Mesendoderm (in vitro differentiated cells): ENCODE results near the gene IFI6.

Experiments used
- DNase-seq: peaks from one replicate; pipeline ENCODE4 v3.0.0; 2013
- H2AK5ac ChIP-seq: 2 replicates; pipeline ENCODE4 v1.6.1; 2013; ENCODE audit warnings: low read length, inconsistent platforms
- H2BK120ac ChIP-seq: 2 replicates; pipeline ENCODE4 v1.6.1; 2013; ENCODE audit warnings: low read depth, mild to moderate bottlenecking, low read length, moderate library complexity, mixed read lengths
- H2BK15ac ChIP-seq: replicated peaks from 2 replicates; pipeline ENCODE4 v1.6.1; 2013; ENCODE audit warnings: low read depth, mild to moderate bottlenecking, moderate library complexity
- H2BK5ac ChIP-seq: 2 replicates; pipeline ENCODE4 v1.6.1; 2013; ENCODE audit warnings: low read length, inconsistent platforms
- H3K18ac ChIP-seq: 2 replicates; pipeline ENCODE4 v1.6.1; 2013; ENCODE audit warnings: mild to moderate bottlenecking, low read length, mixed read lengths
- H3K23ac ChIP-seq: one replicate; pipeline ENCODE4 v1.6.1; 2013; ENCODE audit warnings: low read length
- H3K27ac ChIP-seq: 2 replicates; pipeline ENCODE4 v1.5.1; 2013; ENCODE audit warnings: low read depth, mild to moderate bottlenecking, inconsistent platforms, low read length, moderate library complexity
- H3K27me3 ChIP-seq: 2 replicates; pipeline ENCODE4 v1.6.1; 2013; ENCODE audit warnings: low read length, control low read depth, mild to moderate bottlenecking, inconsistent platforms; ENCODE audit not compliant: insufficient read depth, poor library complexity
- H3K36me3 ChIP-seq: 2 replicates; pipeline ENCODE4 v1.6.1; 2013; ENCODE audit warnings: low read length, inconsistent platforms; ENCODE audit not compliant: control insufficient read depth, insufficient read depth
- H3K4ac ChIP-seq: one replicate; pipeline ENCODE4 v1.6.1; 2013; ENCODE audit warnings: low read depth, mild to moderate bottlenecking, low read length, moderate library complexity
- H3K4me1 ChIP-seq: 2 replicates; pipeline ENCODE4 v1.6.1; 2013; ENCODE audit warnings: low read depth, low read length, inconsistent platforms; ENCODE audit not compliant: control insufficient read depth
- H3K4me2 ChIP-seq: 2 replicates; pipeline ENCODE4 v1.6.1; 2013; ENCODE audit warnings: low read length
- H3K4me3 ChIP-seq: 2 replicates; pipeline ENCODE4 v1.5.1; 2013; ENCODE audit warnings: mild to moderate bottlenecking, low read length
- H3K56ac ChIP-seq: one replicate; pipeline ENCODE4 v1.6.1; 2013; ENCODE audit warnings: low read length
- H3K79me1 ChIP-seq: 2 replicates; pipeline ENCODE4 v1.6.1; 2013; ENCODE audit warnings: low read length, inconsistent platforms
- H3K79me2 ChIP-seq: 2 replicates; pipeline ENCODE4 v1.6.1; 2013; ENCODE audit warnings: mild to moderate bottlenecking, low read length; ENCODE audit not compliant: control insufficient read depth, insufficient read depth
- H3K9ac ChIP-seq: 2 replicates; pipeline ENCODE4 v1.6.1; 2013; ENCODE audit warnings: low read length, inconsistent platforms
- H4K5ac ChIP-seq: one replicate; pipeline ENCODE4 v1.6.1; 2013; ENCODE audit warnings: low read length
- H4K8ac ChIP-seq: one replicate; pipeline ENCODE4 v1.6.1; 2013; ENCODE audit warnings: low read depth, mild to moderate bottlenecking, control low read depth, low read length, moderate library complexity
- WGBS: extraction: QIAGEN DNeasy Blood & Tissue Kit; methylation state at CpG from one replicate; pipeline ENCODE4 v1.1.7; 2013; ENCODE audit warnings: low lambda C conversion rate, missing lambda C conversion rate; ENCODE audit not compliant: insufficient coverage; ENCODE audit errors: extremely low coverage; 5-methylcytosine and 5-hydroxymethylcytosine counted together

IFI6 gene

GRCh38 chr1:27650171-27650538 is 21.8 kb downstream of the IFI6 start:
- Histone ChIP-seq H2BK15ac (no peak overlapping the region), H3K23ac (no peak overlapping the region), H4K5ac (no peak overlapping the region), H4K8ac (no peak overlapping the region), H2BK120ac (no peak overlapping the region), H2AK5ac (peak overlapping the region; percentile 12), H3K4me1 (peaks cover 4% of the 10 kb centered on the region), H3K27me3 (no peaks in the 10 kb centered on the region), H3K79me1 (no peaks in the 10 kb centered on the region), H2BK5ac (no peak overlapping the region), H3K18ac (no peak overlapping the region), H3K79me2 (no peaks in the 10 kb centered on the region), H3K4me2 (no peak overlapping the region), H3K56ac (peak overlapping the region; percentile 36), H3K4ac (no peak overlapping the region), H3K27ac (no peak overlapping the region), H3K36me3 (no peaks in the 10 kb centered on the region), H3K9ac (no peak overlapping the region), H3K4me3 (no peak overlapping the region)
- WGBS: no CpG with 5 or more reads among the region's 1 CpG
- DNase-seq: no peak

DNA sequence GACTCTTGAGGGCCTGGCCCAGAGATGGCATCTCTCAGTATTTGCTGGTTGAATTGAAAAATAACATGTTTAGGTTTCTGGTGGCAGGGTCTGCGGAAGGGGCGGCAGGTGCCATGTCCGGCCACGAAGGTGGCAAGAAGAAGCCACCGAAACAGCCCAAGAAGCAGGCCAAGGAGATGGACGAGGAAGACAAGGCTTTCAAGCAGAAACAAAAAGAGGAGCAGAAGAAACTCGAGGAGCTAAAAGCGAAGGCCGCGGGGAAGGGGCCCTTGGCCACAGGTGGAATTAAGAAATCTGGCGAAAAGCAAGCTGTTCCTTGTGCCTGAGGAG is 22.7 kb downstream of the IFI6 start:
- no peaks in the 10 kb centered on the region for H3K79me2 ChIP-seq
- H3K27me3 ChIP-seq: no peaks in the 10 kb centered on the region
- no peak overlapping the region for H3K4me3 ChIP-seq
- H3K56ac ChIP-seq: peak overlapping the region; percentile 40
- H3K27ac ChIP-seq: no peak overlapping the region
- no CpG with 5 or more reads among the region's 11 CpGs for WGBS
- no peak for DNase-seq
- H3K36me3 ChIP-seq: no peaks in the 10 kb centered on the region
- H3K9ac ChIP-seq: no peak overlapping the region
- no peak overlapping the region for H3K4me2 ChIP-seq
- no peak overlapping the region for H2BK15ac ChIP-seq
- H4K5ac ChIP-seq: no peak overlapping the region
- H3K4me1 ChIP-seq: peaks cover 2% of the 10 kb centered on the region
- no peak overlapping the region for H3K23ac ChIP-seq
- H2BK5ac ChIP-seq: no peak overlapping the region
- no peak overlapping the region for H2BK120ac ChIP-seq
- H3K79me1 ChIP-seq: no peaks in the 10 kb centered on the region
- H4K8ac ChIP-seq: no peak overlapping the region
- H3K18ac ChIP-seq: no peak overlapping the region
- H2AK5ac ChIP-seq: no peak overlapping the region
- H3K4ac ChIP-seq: no peak overlapping the region

DNA sequence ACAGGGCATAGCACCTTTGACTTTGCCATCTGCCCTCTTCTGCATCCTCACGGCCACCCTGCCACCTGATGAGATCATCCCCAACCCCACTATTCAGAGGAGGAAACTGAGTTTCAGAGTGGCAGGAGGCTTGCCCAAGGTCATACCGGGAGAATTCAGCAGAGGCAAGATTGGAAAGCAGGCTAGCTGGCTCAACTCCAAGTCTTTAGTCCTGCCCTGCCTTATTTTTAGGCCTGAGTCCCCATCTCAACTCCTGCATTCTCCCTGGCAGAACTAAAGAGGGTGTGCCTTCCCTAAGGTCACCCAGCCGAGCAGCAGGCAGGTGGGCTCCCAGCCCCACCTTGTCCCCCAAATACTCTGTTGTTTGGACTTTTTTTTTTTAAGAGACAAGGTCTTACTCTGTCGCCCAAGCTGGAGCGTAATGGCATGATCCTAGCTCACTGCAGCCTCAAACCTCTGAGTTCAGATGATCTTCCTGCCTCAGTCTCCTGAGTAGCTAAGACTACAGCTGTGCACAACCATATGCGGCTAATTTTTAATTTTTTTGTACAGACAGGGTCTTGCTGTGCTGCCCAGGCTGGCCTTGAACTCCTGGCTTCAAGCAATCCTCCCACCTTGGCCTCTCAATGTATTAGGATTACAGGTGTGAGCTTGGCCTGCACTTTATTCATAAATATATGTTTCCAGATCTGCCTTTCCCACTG is 23.2 kb downstream of the IFI6 start:
- no peaks in the 10 kb centered on the region for H3K79me1 ChIP-seq
- H2BK15ac ChIP-seq: no peak overlapping the region
- H2AK5ac ChIP-seq: no peak overlapping the region
- WGBS: no CpG with 5 or more reads among the region's 6 CpGs
- no peak overlapping the region for H3K4me3 ChIP-seq
- no peaks in the 10 kb centered on the region for H3K36me3 ChIP-seq
- H3K79me2 ChIP-seq: no peaks in the 10 kb centered on the region
- H3K27ac ChIP-seq: no peak overlapping the region
- H3K4me2 ChIP-seq: no peak overlapping the region
- H4K8ac ChIP-seq: no peak overlapping the region
- H3K4ac ChIP-seq: no peak overlapping the region
- no peak overlapping the region for H2BK120ac ChIP-seq
- H3K56ac ChIP-seq: no peak overlapping the region
- H3K18ac ChIP-seq: no peak overlapping the region
- no peaks in the 10 kb centered on the region for H3K27me3 ChIP-seq
- no peak for DNase-seq
- H3K4me1 ChIP-seq: peaks cover 2% of the 10 kb centered on the region
- H3K23ac ChIP-seq: no peak overlapping the region
- H3K9ac ChIP-seq: no peak overlapping the region
- H4K5ac ChIP-seq: no peak overlapping the region
- no peak overlapping the region for H2BK5ac ChIP-seq

DNA sequence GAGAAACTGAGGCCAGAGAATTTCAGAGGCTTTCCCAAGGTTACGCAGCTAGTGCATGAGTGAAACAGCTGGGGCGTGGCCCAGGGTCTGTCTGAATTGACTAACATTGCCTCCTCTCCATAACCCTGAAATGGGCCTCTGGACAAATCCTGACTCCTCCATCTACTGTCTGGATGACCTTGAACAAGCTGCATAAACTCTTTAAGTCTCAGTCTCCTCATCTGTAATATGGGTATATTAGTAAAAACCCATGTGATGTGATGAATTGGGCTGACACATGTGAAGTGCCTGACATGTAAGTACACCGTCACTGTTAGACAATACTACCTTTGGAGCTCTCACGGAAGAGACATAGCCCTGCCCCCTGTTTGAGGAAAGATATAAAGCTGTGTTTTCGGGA is 24.7 kb downstream of the IFI6 start:
- Histone ChIP-seq H3K79me1 (no peaks in the 10 kb centered on the region), H3K79me2 (no peaks in the 10 kb centered on the region), H3K4me3 (no peak overlapping the region), H3K23ac (no peak overlapping the region), H2BK15ac (no peak overlapping the region), H2AK5ac (no peak overlapping the region), H3K56ac (no peak overlapping the region), H4K5ac (no peak overlapping the region), H3K4me1 (peaks cover 2% of the 10 kb centered on the region), H3K4ac (no peak overlapping the region), H3K18ac (no peak overlapping the region), H3K9ac (no peak overlapping the region), H2BK5ac (no peak overlapping the region), H3K27ac (no peak overlapping the region), H3K4me2 (no peak overlapping the region), H3K36me3 (no peaks in the 10 kb centered on the region), H4K8ac (no peak overlapping the region), H3K27me3 (no peaks in the 10 kb centered on the region), H2BK120ac (no peak overlapping the region)
- DNase-seq: no peak
- WGBS: no CpG with 5 or more reads among the region's 5 CpGs

GRCh38 chr1:27646676-27647075 is 25.3 kb downstream of the IFI6 start:
- Histone ChIP-seq H3K4me3 (no peak overlapping the region), H3K18ac (no peak overlapping the region), H3K27ac (no peak overlapping the region), H3K4me1 (peaks cover 2% of the 10 kb centered on the region), H3K27me3 (no peaks in the 10 kb centered on the region), H4K8ac (no peak overlapping the region), H2AK5ac (no peak overlapping the region), H3K36me3 (no peaks in the 10 kb centered on the region), H2BK5ac (no peak overlapping the region), H3K9ac (no peak overlapping the region), H3K56ac (peak overlapping the region; percentile 25), H4K5ac (no peak overlapping the region), H3K79me1 (no peaks in the 10 kb centered on the region), H3K4me2 (no peak overlapping the region), H2BK15ac (no peak overlapping the region), H3K23ac (no peak overlapping the region), H2BK120ac (no peak overlapping the region), H3K79me2 (no peaks in the 10 kb centered on the region), H3K4ac (no peak overlapping the region)
- WGBS: no CpG with 5 or more reads among the region's 8 CpGs
- no peak for DNase-seq

GRCh38 chr1:27645071-27645415 is 26.9 kb downstream of the IFI6 start:
- H3K4ac ChIP-seq: no peak overlapping the region
- no peak for DNase-seq

More at GRCh38 chr1:27645071-27645415, 26.9 kb downstream of the IFI6 start:
- Histone ChIP-seq H4K5ac (no peak overlapping the region), H3K79me1 (no peaks in the 10 kb centered on the region), H3K4me3 (no peak overlapping the region), H2BK15ac (no peak overlapping the region), H2BK120ac (no peak overlapping the region), H2BK5ac (no peak overlapping the region), H3K56ac (no peak overlapping the region), H3K27ac (no peak overlapping the region), H3K36me3 (no peaks in the 10 kb centered on the region), H4K8ac (no peak overlapping the region), H3K23ac (no peak overlapping the region), H3K9ac (no peak overlapping the region), H3K4me1 (no peaks in the 10 kb centered on the region), H2AK5ac (no peak overlapping the region), H3K79me2 (no peaks in the 10 kb centered on the region), H3K4me2 (no peak overlapping the region), H3K18ac (no peak overlapping the region), H3K27me3 (no peaks in the 10 kb centered on the region)
- WGBS: no CpG with 5 or more reads among the region's 4 CpGs
